Hepatocyte (in vitro differentiated cells): ENCODE measurements around the gene SLCO2A1. TPM values are rescaled to one million over a fixed set of nuclear protein-coding genes. Genes with fewer than 3 reads are reported as not detected.

ENCODE experiments used
- DNase-seq: peaks from one replicate; pipeline ENCODE4 v3.0.0-alpha.2; 2016; ENCODE audit warnings: low spot score
- H2AFZ ChIP-seq: fragments of 200-600 bp; sonication (generic); 2 replicates; pipeline ENCODE4 v1.6.0; 2016; ENCODE audit warnings: antibody characterized with exemption, mild to moderate bottlenecking
- H3K27ac ChIP-seq: fragments of 200-600 bp; sonication (generic); 2 replicates; pipeline ENCODE4 v1.5.1; 2016; ENCODE audit warnings: mild to moderate bottlenecking
- H3K27me3 ChIP-seq: fragments of 200-600 bp; sonication (generic); 2 replicates; pipeline ENCODE4 v1.6.1; 2016
- H3K36me3 ChIP-seq: fragments of 200-600 bp; sonication (generic); replicated peaks from 2 replicates; pipeline ENCODE4 v1.5.1; 2016; ENCODE audit warnings: low read depth; ENCODE audit not compliant: insufficient read depth
- H3K4me1 ChIP-seq: fragments of 200-600 bp; sonication (generic); 2 replicates; pipeline ENCODE4 v1.5.1; 2016; ENCODE audit warnings: mild to moderate bottlenecking, moderate library complexity; ENCODE audit not compliant: insufficient read depth
- H3K4me2 ChIP-seq: fragments of 200-600 bp; sonication (generic); 2 replicates; pipeline ENCODE4 v1.6.0; 2016
- H3K4me3 ChIP-seq: fragments of 200-600 bp; sonication (generic); 2 replicates; pipeline ENCODE4 v1.5.1; 2016; ENCODE audit warnings: mild to moderate bottlenecking
- H3K79me2 ChIP-seq: fragments of 200-600 bp; sonication (generic); 2 replicates; pipeline ENCODE4 v1.6.0; 2017; ENCODE audit warnings: mild to moderate bottlenecking
- H3K9me2 ChIP-seq: fragments of 200-600 bp; sonication (generic); replicated peaks from 2 replicates; pipeline ENCODE4 v1.6.0; 2017; ENCODE audit warnings: mild to moderate bottlenecking; ENCODE audit not compliant: insufficient read depth
- H3K9me3 ChIP-seq: fragments of 200-600 bp; sonication (generic); 2 replicates; pipeline ENCODE4 v1.5.1; 2016; ENCODE audit warnings: low read depth, mild to moderate bottlenecking
- H4K20me1 ChIP-seq: fragments of 200-600 bp; sonication (generic); 2 replicates; pipeline ENCODE4 v1.6.0; 2016; ENCODE audit warnings: mild to moderate bottlenecking; ENCODE audit not compliant: insufficient read depth, poor library complexity, severe bottlenecking
- EZH2 ChIP-seq: fragments of 200-600 bp; sonication (generic); IDR thresholded peaks from 2 replicates; pipeline ENCODE4 v1.6.1; 2016; ENCODE audit warnings: antibody characterized with exemption, mild to moderate bottlenecking, borderline replicate concordance
- EZH2phosphoT487 ChIP-seq: fragments of 200-600 bp; sonication (generic); IDR thresholded peaks from one replicate; pipeline ENCODE4 v1.6.1; 2018; ENCODE audit warnings: antibody characterized with exemption, mild to moderate bottlenecking, low read depth, moderate library complexity; ENCODE audit not compliant: unreplicated experiment, severe bottlenecking
- WGBS: methylation state at CpG from one replicate; pipeline ENCODE4 v1.1.6; 2016; ENCODE audit warnings: low lambda C conversion rate; ENCODE audit errors: missing lambda C conversion rate; 5-methylcytosine and 5-hydroxymethylcytosine counted together
- polyA plus RNA-seq: library from polyadenylated mRNA; unstranded; fragments of >200 nt; fragmentation: Nextera tagmentation; extraction: Ambion mirVana; gene quantifications from 2 replicates; pipeline ENCODE4 v1.2.1, GENCODE V29; 2016
- total RNA-seq: library from RNA; depleted of rRNA; stranded (reverse); fragments of >200 nt; gene quantifications from 2 replicates; pipeline ENCODE4 v1.2.3, GENCODE V29; 2014
- TF ChIP-seq, protein P1 (sequence below): fragments of 200-600 bp; sonication (generic); IDR thresholded peaks from 2 replicates; pipeline ENCODE4 v1.5.1; 2016; ENCODE audit warnings: antibody characterized with exemption, mild to moderate bottlenecking; ENCODE audit not compliant: poor library complexity

SLCO2A1 gene
- total and polyA plus RNA-seq, 2 experiments from 2014 or later, result 2.3 to 8.4 TPM

DNA sequence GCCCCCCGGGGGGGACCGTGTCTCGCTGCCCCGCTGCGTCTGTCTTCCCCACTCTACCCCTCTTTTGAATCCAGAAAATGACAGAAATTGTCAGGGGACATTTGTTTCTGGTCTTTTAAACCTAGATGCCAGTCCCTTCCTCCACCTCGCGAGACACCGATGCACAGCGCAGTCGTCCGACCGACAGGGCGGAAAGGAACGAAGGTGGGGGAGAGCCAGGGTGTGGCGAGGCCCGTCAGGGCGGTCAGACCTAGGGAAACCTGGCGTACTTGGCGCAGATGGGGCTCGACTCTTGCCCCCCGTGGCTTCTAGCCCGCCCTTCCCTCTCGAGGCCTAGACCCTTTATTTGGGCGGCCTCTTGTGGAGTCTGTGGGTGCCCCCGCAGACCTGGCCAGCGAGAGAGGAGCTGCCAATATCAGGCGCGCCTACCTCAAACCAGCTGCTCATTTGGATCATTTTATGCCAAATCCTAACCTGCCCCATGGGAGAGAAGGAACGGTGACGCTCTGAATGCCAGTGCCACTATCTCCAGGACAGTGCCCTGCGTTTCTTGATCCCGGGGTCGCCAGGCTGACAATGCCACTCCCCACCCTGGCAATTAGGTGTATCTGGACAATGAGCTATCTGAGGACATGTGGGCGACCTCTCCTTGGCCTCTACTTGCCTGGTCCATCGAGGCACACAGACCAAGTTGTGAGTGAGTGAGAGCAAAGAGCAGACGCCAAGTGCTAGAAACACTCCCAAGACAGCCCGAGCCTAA lies 133.5 kb downstream of the SLCO2A1 start:
- TF ChIP-seq EZH2phosphoT487, result no peak
- TF ChIP-seq, protein P1, sequence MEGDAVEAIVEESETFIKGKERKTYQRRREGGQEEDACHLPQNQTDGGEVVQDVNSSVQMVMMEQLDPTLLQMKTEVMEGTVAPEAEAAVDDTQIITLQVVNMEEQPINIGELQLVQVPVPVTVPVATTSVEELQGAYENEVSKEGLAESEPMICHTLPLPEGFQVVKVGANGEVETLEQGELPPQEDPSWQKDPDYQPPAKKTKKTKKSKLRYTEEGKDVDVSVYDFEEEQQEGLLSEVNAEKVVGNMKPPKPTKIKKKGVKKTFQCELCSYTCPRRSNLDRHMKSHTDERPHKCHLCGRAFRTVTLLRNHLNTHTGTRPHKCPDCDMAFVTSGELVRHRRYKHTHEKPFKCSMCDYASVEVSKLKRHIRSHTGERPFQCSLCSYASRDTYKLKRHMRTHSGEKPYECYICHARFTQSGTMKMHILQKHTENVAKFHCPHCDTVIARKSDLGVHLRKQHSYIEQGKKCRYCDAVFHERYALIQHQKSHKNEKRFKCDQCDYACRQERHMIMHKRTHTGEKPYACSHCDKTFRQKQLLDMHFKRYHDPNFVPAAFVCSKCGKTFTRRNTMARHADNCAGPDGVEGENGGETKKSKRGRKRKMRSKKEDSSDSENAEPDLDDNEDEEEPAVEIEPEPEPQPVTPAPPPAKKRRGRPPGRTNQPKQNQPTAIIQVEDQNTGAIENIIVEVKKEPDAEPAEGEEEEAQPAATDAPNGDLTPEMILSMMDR, result no peak
- Histone ChIP-seq H3K4me1 (no peaks in the 10 kb centered on the region), H3K4me3 (peak overlapping the region; percentile 72), H3K27me3 (peaks cover 28% of the 10 kb centered on the region), H3K4me2 (peak overlapping the region; percentile 99), H3K27ac (no peak overlapping the region), H3K36me3 (no peaks in the 10 kb centered on the region), H4K20me1 (no peaks in the 10 kb centered on the region), H3K9me2 (no peaks in the 10 kb centered on the region), H2AFZ (peak overlapping the region; percentile 97), H3K79me2 (no peaks in the 10 kb centered on the region), H3K9me3 (no peaks in the 10 kb centered on the region)
- DNase-seq, result peak; percentile 44
- WGBS, result 18% methylated on average over 32 of the region's 37 CpGs

DNA sequence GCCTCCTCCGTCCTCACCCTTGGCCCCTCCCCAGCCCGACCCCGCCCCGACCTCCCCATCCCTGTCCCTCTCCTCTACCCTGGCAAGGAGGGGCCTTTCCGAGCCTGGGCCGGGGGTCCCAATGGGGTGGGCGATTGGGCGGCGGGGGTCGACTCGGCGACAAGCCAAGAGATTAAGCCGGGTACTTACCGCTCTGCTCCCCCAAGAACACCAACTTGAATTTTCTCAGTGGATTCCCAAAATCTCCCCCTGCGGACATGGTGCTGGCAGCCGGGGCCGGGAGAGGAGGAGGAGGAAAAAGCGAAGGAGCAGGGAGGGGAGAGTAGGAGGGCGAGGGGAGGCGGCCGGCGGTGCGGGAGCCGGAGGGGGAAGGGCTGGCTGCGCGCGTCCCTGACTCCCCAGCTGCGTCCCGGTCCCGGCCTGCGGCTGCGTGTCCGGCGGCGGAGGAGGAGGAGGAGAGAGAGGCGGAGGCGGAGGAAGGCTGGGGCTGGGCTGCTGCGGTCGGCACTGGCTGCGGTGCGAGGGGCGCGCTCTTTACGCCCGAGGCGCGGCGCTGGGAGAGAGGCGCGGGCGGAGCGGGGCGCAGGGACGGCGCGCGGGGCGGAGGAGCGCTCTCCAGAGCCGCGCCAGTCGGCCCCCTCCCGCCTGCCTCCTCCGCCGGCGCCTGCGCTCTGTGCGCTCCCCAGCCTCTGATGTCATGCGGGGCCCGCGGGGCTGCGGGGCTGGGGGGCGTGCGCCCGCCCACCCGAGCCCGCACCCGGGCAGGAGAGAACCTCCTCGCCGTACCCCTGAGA lies 134.3 kb downstream of the SLCO2A1 start, which contains the start of gene RAB6B:
RAB6B (minus strand) TSS at position 675 of the 794 bp plus-strand sequence; CDS start at position 259, 416 bp downstream.
- peak within 1 kb of the TSS; percentile 99 for H3K4me2 ChIP-seq
- H3K36me3 ChIP-seq, result no peaks in the 10 kb centered on the region
- H3K27me3 ChIP-seq, result peaks cover 25% of the 10 kb centered on the region
- no peaks in the 10 kb centered on the region for H3K9me3 ChIP-seq
- no peak for TF ChIP-seq EZH2
- TF ChIP-seq, protein P1, result no peak
- TF ChIP-seq EZH2phosphoT487, result no peak
- no peaks in the 10 kb centered on the region for H3K4me1 ChIP-seq
- peak within 1 kb of the TSS; percentile 72 for H3K4me3 ChIP-seq
- no peaks in the 10 kb centered on the region for H3K9me2 ChIP-seq
- no peaks in the 10 kb centered on the region for H3K79me2 ChIP-seq
- peak within 1 kb of the TSS; percentile 97 for H2AFZ ChIP-seq
- peak; percentile 85 for DNase-seq
- H3K27ac ChIP-seq, result no peak within 1 kb of the TSS
- no peaks in the 10 kb centered on the region for H4K20me1 ChIP-seq
- under 1% methylated on average over 15 of the region's 80 CpGs for WGBS

DNA sequence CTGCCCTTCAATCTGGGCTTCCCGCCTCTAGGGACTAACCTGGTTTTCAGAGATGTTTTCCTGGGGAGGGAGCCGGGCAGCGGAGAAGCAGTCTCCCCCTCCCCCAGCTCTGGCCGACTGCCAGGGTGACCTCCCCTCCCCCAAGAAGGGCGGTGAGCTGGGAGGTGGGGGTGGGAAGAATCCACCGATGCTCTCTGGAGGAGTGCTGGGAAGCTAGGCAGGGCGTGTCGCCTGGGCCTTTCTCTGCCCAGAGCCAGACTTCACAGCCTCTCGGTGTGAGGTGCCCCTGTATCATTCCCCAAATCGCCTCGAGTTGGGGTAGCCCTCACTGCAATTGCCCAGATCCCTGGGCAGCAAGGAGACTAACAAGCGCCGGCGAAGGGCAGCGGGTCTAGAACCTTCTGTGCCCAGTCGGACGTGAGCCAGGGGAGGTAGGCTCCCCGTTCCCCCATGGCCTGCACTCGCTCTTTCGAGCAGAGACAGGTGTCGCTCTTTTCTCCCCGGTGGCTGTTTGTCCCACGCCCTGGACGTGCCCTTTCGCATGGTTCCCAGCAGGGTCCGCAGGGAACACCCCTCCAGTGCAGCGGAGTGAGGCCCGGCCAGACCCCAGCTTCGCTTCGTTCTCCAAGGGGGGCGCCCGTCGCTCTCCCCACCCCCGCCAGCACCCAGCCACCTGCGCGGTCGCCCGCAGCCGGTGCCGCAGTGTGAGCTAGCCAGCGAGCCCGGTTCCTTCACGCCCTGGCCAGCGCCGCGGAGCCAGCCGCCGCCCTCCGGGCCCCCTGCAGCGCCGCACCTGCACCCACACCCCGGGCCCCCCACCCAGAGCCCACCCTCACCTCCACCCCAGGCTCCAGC lies 135.1 kb downstream of the SLCO2A1 start:
- peak overlapping the region; percentile 97 for H2AFZ ChIP-seq
- no peaks in the 10 kb centered on the region for H3K9me3 ChIP-seq
- H3K4me3 ChIP-seq, result peak overlapping the region; percentile 72
- DNase-seq, result peak; percentile 37
- no peaks in the 10 kb centered on the region for H3K79me2 ChIP-seq
- H4K20me1 ChIP-seq, result no peaks in the 10 kb centered on the region
- H3K27me3 ChIP-seq, result peaks cover 22% of the 10 kb centered on the region
- no peaks in the 10 kb centered on the region for H3K36me3 ChIP-seq
- TF ChIP-seq EZH2 (no peak), EZH2phosphoT487 (no peak)
- TF ChIP-seq, protein P1, result no peak
- no peak overlapping the region for H3K27ac ChIP-seq
- H3K4me2 ChIP-seq, result peak overlapping the region; percentile 99
- 10% methylated on average over 32 of the region's 52 CpGs for WGBS
- H3K9me2 ChIP-seq, result no peaks in the 10 kb centered on the region
- no peaks in the 10 kb centered on the region for H3K4me1 ChIP-seq
